Spleen (tissue), 7 donors: ENCODE measurements around the gene B9D1.

Experiments
- POLR2A ChIP-seq, 3 donors: fragments of 450-650 bp; IDR thresholded peaks; one replicate each; pipeline ENCODE4 v1.5.1; 2017; ENCODE audit warnings: antibody characterized with exemption in 3 of 3, mild to moderate bottlenecking in 1 of 3
- TF ChIP-seq, protein P1 (sequence below), 11 experiments: fragments of 200-600 bp in 7 of 11; fragments of 450-650 bp in 4 of 11; sonication (generic) in 4 of 11; IDR thresholded peaks in 8 of 11; conservative IDR thresholded peaks in 3 of 11; 1 replicate in 7 of 11; 2 replicates in 4 of 11; pipeline versions ENCODE4 v1.4.0 to v1.8.0; 2016 to 2021; ENCODE audit warnings: antibody characterized with exemption in 11 of 11, inconsistent platforms in 4 of 11, mild to moderate bottlenecking in 1 of 11
- donor health status: DM: no; HTN: no; CAD: no; lungs with moderate emphysema.
- donor health status: DM: no; HTN: no; CAD: no.
- donor health status: DM: no; HTN: no; CAD: no.

DNA sequence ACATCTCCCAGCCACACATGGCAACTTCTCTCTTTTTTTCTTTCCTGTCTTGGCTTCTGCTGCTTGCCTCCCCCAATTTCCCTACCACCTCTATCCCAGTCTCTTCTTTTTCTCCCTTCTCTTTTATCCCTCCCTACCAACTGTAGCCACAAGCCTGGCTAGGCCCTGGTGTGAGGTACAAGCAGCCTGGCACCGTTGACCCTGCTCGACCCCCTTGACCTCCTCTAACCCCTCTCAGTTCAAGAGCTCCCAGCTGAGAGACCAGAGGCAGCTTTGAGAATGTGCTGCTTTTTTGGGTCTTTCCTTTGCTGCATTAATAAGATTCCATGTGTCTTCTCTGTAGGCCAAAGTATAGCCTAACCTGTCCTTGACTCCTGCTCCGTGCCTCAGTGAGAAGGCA is 32.3 kb downstream of the B9D1 start:
- TF ChIP-seq POLR2A (IDR thresholded peaks at IDR 0.05) = no peak
- TF ChIP-seq, protein P1, sequence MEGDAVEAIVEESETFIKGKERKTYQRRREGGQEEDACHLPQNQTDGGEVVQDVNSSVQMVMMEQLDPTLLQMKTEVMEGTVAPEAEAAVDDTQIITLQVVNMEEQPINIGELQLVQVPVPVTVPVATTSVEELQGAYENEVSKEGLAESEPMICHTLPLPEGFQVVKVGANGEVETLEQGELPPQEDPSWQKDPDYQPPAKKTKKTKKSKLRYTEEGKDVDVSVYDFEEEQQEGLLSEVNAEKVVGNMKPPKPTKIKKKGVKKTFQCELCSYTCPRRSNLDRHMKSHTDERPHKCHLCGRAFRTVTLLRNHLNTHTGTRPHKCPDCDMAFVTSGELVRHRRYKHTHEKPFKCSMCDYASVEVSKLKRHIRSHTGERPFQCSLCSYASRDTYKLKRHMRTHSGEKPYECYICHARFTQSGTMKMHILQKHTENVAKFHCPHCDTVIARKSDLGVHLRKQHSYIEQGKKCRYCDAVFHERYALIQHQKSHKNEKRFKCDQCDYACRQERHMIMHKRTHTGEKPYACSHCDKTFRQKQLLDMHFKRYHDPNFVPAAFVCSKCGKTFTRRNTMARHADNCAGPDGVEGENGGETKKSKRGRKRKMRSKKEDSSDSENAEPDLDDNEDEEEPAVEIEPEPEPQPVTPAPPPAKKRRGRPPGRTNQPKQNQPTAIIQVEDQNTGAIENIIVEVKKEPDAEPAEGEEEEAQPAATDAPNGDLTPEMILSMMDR (IDR thresholded peaks at IDR 0.05 in 8 of 11, conservative IDR thresholded peaks at IDR 0.05 in 3 of 11) = no peak
